HL-60/S4 treated with phorbol 12-myristate 13-acetate at 8.2 ng/mL for 4 days and 3 days (cell line): ENCODE data around the gene EMILIN2.
"Not testable (repeated sequence)": the region's sequence is repeated elsewhere in the genome, so short reads cannot be mapped to it uniquely, and the experiment has no call there.

ENCODE experiments used
- in situ Hi-C: fragments of 300-500 bp; cut with MboI; formaldehyde crosslinking; loops from 2 replicates; pipeline ENCODE4 v1.15.0; 2022; ENCODE audit warnings: low sequenced_read_pairs

EMILIN2 gene

GRCh38 chr18:2846636-2847316 lies at the start of gene EMILIN2:
Gene EMILIN2, plus strand, starts transcription at chr18:2847006. Its CDS starts 183 bp downstream, at chr18:2847189.
- in situ Hi-C loops: no loop called here

- in situ Hi-C loops: no loop called here
These were observed 48.9 kb upstream of the EMILIN2 start for GRCh38 chr18:2797951-2798350.

GRCh38 chr18:2799369-2799768 lies 47.4 kb upstream of the EMILIN2 start:
- in situ Hi-C loops: no loop called here

GRCh38 chr18:2805970-2806943 lies 40.5 kb upstream of the EMILIN2 start:
- in situ Hi-C loops: no loop called here

DNA sequence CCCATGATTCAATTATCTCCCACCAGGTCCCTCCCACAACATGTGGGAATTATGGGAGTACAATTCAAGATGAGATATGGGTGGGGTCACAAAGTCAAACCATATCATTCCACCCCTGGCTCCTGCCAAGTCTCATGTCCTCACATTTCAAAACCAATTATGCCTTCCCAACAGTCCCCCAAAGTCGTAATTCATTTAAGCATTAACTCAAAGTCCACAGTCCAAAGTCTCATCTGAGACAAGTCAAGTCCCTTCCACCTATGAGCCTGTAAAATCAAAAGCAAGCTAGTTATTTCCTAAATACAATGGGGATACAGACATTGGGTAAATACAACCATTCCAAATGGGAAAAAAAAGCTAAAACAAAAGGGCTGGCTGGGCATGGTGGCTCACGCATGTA lies 38.2 kb upstream of the EMILIN2 start:
- in situ Hi-C loops: not testable (repeated sequence)

DNA sequence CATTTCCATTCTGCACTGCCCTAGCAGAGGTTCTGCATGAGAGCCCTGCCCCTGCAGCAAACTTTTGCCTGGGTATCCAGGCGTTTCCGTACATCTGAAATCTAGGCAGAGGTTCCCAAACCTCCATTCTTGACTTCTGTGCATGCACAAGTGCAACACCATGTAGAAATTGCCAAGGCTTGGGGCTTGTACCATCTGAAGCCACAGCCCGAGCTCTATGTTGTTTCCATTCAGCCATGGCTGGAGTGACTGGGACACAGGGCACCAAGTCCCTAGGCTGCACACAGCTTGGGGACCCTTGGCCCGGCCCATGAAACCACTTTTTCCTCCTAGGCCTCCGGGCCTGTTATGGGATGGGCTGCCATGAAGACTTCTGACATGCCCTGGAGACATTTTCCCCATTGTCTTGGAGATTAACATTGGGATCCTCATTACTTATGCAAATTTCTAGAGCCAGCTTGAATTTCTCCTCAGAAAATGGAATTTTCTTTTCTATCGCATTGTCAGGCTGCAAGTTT lies 37.1 kb upstream of the EMILIN2 start:
- in situ Hi-C loops: not testable (repeated sequence)

DNA sequence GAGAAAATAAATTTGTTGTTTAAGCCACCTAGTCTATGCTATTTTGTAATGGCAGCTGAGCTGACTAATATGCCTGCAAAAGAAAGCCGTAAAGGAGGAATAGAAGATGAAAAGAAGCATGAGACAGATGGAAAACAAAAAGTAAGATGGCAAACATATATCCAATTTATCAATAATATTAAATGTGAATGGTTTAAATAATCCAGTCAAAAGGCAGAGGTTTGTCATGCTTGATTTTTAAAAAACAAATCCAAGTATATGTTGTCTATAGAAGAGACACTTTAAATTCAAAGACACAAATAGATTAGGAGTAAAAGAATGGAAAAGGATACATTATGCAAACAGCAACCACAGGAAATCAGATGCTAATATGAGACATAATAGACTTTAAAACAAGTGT lies 35.4 kb upstream of the EMILIN2 start:
- in situ Hi-C loops: no loop called here

GRCh38 chr18:2814928-2815327 lies 31.9 kb upstream of the EMILIN2 start:
- in situ Hi-C loops: no loop called here

- in situ Hi-C loops: no loop called here
These were observed 28.5 kb upstream of the EMILIN2 start for GRCh38 chr18:2818281-2818680.

GRCh38 chr18:2821695-2822094 lies 25.1 kb upstream of the EMILIN2 start:
- in situ Hi-C loops: no loop called here

GRCh38 chr18:2822213-2822921 lies 24.4 kb upstream of the EMILIN2 start:
- in situ Hi-C loops: no loop called here

GRCh38 chr18:2823202-2823601 lies 23.6 kb upstream of the EMILIN2 start:
- in situ Hi-C loops: no loop called here

DNA sequence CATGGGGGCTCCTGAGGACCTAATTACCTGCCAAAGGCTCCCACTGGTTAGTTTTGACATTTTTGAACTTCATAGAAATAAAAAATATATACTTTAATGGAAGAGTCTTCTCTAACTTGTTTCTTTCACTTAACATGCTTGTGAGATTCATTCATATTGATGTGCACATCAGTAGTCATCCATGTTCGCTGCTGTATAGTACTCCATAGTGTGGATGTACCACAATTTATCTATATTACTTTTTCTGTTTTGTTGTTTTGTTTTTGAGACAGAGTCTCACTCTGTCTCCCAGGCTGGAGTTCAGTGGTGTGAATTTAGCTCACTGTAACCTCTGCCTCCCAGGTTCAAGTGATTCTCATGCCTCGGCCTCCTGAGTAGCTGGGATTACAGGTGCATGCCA lies 22.8 kb upstream of the EMILIN2 start:
- in situ Hi-C loops: no loop called here

DNA sequence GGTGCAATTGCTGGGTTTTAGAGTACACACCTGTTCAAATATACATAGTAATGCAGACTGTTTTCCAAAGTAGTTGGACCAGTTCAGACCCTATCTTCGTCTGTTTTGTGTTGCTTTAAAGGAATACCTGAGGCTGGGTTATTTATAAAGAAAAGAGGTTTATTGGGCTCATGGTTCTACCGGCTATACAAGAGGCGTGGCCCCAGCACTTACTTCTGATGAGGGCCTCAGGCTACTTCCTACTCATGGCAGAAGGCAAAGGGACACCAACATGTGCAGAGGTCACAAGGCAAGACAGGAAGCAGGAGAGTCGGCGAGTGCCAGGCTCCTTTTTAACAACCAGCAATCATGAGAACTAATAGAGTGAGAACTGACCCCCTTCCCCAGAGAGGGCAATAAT lies 21.9 kb upstream of the EMILIN2 start:
- in situ Hi-C loops: no loop called here

DNA sequence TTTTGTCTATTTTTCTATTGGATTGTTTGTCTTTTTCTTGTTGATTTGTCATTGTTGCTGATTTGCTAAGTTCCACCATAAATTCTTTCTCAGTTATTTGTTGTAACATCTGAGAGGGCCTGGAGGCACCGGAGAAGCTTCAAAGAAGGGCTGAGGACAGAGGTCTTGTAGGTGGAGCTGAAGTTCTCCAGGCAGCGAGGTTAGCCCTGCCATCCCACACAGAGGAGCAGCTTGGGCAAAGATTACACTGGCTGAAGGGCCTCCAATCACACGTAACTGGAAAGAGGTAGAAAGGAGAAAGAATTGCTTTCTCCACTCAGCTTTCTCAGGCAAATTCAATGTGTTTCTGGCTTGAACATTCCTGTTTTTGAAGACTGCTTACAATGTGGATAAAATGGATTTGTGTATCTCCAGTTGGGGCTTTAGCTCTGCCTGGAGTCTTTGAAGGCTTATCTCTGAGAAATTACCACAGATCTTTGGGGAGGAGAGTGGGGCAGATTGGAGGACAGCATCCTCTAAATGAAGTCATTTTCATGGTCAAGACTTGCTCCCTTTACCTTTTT lies 21.1 kb upstream of the EMILIN2 start:
- in situ Hi-C loops: no loop called here

GRCh38 chr18:2826581-2826980 lies 20.2 kb upstream of the EMILIN2 start:
- in situ Hi-C loops: no loop called here

- in situ Hi-C loops: no loop called here
These were observed 19.7 kb upstream of the EMILIN2 start for GRCh38 chr18:2827061-2827460.

GRCh38 chr18:2836118-2836517 lies 10.7 kb upstream of the EMILIN2 start:
- in situ Hi-C loops: not testable (repeated sequence)

DNA sequence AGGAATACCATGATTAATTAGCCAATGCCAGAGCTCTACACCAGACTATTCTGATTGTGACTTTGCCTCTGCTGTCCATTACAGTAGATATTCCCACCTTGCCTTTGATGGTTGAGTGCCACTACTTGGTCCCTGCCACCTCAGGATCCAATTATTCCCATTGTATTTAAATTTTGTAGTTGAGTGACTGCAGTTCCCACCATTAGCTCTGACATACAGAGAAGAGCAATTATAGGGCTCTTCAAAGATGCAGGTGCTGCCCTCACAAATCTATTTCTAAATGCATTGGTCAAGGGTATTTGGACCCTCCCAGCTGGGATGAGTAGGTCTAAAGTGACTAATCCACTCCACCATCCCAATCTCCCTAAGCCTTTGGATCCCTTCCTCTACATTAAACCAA lies 9.5 kb upstream of the EMILIN2 start:
- in situ Hi-C loops: not testable (repeated sequence)

- in situ Hi-C loops: no loop called here
These were observed 7.6 kb upstream of the EMILIN2 start for GRCh38 chr18:2839202-2839601.

DNA sequence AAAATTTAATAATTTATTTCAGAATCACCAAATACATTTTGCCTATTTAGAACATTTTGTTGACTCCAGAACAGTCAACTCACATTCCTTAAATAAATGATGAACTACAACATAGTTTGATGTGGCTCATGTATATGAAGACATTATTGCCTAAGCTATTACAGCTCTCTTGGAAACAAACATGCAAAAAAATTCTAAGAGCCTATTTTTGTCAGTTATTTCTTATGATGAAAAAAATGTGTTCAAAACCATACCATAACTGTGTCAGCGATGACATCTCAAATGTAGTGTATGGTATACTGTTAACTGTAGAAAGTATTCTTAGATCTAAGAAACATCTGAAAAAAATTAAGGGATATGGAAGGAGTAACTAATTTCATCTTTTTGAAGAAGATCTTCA lies 6.3 kb upstream of the EMILIN2 start:
- in situ Hi-C loops: no loop called here
